GM18870 (cell line): ENCODE results near the gene PAPPA.

Experiments
- ATAC-seq: cut with Tn5 transposase; IDR thresholded peaks from one replicate; pipeline ENCODE4 v1.9.1; 2021; ENCODE audit warnings: moderate library complexity; ENCODE audit not compliant: unreplicated experiment

The PAPPA gene

DNA sequence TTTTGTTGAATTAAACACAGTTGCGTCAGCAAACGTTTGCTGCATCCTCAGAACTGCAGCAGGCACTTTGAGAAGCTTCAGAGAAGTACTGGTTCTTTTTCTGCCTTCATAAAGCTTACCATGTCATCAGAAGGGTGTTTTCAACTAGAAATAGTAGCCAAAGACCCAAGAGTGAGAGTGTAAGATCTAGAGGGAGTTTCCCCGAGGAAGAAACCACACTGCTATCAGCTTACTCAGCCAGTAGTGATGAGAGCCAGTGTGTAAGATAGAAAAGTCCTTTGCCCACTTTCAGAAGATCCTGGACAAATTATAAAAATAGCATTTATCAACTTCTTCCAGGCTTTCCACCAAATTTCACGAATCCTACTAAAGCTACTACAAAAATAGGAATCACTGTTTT, 154.5 kb downstream of the PAPPA start:
- no peak for ATAC-seq

DNA sequence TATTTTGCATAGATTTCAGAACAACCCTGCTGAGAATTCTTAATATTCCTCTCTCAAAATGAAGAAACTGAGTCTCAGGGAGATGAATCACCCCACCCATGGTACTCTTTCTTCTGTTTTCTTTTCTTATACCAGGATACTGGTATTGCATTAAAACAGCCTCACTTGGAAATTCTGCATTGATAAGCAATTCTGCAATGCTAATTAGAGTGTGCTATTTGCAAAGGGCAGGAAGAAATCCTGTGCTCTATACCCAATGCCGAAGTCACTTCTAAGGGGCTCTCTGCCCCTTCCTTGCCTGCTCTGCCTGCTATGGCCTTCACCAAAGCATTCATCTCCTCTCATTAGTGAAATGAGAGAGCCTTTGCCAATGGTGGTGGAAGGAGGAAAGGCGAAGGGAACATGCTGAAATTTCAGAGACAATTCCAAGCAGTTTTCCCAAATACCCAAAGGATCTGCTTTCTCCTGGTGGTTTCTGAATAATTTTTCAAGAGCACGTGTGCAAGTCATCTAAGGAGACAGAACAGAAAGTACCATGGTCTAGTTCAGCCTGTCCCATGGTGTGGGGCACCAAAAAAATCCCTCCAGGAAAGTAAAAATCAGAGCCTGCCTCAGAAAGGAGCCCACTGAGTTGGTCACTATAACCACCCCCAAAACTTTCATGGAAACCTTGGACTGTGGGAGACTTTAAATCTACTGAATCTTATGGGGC, 156.5 kb downstream of the PAPPA start:
- no peak for ATAC-seq

DNA sequence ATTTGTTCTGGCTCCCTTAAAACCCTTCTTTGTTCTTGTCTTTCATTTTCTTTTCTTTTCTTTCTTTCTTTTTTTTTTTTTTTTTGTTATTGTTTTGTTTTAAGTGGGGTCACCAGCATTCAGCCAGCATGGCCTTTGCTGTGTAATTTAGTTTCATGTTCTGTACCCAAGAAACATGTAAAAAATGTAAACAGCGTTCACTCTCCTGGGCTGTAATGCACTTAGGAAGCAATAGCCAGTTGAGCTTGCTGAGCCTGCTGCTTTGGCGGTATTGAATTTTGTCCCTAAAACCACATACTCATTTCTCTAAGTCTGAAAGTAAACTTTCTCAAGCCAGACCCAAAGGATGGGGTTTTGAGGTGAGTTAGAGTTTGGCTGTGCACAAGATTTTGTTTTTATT, 158.6 kb downstream of the PAPPA start:
- ATAC-seq: no peak

DNA sequence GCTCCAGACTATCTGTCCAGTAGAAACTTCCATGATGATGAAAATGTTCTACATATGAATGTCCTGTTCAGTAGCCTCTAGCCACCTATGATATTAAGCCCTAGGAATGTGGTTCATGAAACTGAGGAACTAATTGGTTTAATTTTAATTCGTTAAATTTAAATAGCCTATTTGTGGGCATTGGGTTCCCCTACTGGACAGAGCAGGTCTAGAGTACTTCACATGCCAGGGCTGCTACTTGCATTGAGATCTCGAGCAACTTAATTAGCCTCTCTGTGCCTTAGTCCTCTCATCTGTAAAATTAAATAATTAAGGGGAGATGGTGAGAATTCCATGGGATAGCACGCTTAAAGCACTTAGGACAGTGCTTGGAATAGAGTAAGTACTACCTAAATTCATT, 160.0 kb downstream of the PAPPA start:
- ATAC-seq: no peak

DNA sequence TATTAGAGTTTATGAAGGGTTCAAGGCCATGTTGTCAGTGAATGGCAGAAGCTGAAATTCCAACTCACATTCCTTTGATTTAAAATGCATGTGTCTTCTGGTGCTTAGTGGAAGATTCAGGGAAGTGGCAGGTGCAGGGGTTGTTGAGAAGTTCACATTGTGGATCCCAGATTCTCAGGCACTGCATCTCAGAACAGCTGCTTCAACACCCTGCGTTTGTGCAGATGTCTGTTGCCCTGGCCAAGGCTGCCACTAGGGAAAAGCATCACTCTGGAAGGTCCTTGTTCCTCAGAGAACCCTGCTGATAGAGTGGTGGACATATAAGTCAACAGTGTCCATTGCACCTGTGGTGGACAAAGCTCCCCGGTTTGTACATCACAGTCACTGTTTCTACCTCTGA, 162.7 kb downstream of the PAPPA start:
- ATAC-seq: no peak

DNA sequence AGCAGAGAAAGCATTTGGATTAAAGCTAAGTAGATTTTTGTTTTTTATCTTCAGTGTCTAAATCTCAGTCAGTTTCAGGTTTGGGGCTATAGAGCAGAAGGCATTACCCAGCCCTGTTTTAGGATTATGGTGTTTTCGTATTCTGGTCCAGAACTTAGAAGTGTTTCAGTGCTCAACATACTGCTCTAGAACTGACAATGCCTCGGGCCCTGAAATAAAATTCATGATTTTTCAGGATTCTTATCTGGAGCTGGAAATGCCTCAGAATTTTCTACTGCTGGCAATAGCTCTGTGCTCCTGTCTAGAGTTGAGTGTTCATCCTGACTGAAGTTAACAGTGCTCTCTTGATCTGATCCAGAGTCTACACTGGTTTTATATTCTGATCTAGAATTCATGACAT, 163.9 kb downstream of the PAPPA start:
- ATAC-seq: no peak

DNA sequence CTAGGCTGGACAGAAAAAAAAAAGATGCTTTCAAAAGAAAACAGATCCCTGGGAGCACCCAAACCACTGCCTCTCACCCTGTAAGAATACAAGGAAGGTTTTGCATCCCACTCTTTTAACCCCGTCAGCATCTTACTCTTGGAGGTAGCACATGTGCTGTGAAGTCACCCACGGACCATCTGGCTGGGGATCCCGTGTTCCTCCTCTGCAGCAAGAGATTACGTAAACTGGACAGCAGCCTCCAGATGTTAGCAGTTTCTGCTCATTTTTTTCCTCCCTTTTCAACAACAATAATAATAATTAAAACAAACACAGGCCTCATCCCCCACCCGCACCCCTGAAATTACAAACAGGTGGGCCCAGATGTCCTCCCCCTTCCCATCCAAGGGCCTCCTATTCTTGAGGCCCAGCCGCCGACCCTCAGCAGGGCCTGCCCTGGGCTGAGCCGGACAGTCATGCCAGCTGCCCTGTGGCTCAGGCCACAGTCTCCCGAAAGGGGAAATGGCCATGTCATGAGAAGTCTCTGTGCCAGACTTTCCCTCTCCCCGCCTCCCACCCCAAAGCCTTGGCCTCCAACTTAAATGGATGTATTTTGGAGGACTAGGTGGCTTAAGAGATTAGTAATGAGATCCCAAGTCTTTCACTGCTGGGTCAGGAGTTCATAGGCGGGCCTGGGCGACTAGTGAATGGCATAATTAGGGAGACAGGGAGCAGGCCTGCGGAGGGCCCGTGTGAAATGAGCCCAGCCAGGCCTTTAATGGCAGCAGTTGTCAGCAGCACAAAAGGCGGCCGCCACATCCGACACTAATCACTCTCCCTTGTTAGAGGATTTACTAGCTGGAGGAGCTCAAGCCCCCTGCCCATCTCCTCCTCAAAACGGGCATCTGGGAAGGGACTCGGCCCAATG, 165.1 kb downstream of the PAPPA start:
- ATAC-seq: no peak

DNA sequence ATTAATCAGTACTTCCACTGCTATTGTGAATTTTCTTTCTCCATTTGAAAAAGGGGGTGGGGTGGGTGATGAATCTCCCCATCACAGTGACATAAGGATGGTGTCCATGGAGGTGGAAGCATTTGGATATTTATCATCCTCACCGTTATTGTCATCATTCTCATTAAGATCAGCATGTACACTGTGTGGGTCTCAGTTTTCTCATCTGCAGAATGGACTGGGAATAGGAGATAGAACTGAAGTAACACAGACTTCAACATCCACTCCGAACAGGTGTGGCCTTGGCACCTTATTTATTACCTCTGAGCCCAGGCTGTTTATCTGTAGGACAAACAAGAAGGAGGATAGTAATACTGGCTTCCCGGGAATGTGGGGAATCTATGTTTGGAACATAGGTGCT, 165.9 kb downstream of the PAPPA start:
- no peak for ATAC-seq

DNA sequence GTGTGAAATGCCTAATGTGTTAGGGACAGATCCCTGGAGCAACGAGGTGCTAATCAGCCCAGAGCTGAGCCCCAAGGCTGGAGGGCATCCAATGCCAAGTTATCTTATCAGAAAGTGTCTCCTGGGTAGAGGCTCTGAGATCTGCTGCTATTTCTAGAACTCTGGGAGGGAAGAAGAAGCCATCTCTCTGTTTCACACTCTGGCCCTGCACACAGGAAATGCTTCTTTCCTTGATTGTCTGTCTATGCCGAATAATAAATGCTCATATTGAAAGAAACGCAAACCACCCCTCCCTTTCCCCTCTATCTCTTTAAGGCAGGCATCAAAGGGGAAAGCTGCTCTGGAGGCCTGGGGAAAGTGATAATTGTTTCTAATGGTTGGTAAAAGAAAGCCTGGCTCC, 166.7 kb downstream of the PAPPA start:
- ATAC-seq: no peak

DNA sequence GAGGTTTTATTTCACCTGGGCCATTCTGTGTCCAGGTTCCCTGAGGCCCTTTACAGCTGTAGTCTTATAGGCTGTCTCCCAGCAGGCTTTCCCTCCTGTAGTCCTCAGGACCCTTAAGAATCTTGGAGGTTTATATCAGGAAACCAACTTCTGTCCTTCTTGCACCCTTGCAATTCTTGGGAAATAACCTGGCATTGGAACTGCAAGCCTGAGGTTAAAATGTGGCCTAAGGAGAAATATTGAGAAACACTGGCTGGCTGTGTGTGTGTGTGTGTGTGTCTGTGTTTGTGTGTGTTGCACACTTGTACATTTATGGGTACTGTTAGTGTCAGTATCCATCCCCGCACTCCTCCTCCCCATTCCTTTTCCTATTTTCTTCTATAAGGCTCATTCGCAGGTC, 168.9 kb downstream of the PAPPA start:
- no peak for ATAC-seq

DNA sequence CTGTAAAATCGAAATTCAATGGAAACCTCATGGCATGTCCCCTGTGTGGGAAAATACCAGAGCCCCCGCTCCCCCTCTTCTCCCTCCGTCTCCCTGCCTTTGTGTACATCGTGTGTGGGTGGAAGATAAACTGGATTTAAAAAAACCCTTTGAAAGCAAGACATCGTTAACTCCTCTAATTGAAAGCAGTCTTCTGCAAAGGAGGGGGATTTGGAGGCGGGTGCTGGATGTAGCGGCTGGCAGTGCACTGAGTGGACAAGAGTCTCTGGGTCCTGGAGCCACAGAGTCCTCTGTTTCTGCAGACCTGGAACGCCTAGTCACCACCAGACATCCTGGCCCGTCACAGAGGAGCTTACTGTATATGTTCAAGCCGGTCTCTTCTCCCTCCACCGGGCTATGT, 169.4 kb downstream of the PAPPA start:
- no peak for ATAC-seq

DNA sequence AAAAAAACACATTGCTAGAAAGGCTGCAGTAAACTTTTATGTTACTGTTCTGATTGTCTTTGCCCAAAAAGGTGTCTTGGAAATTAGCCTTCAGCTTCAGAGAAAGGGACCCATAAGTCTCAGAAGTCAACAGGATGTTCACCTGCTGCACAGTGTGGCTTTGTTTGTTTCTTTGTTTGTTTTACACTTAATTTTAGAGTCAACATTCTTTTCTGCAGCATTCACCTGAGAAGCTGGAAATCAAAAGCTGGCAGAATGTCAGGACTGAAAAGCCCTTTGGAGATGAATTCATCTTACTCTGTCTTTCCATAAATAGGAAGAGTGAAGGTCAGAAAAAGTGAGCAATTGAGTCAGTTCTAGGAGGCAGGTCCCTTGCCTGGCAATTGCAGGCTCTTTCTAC, 170.0 kb downstream of the PAPPA start:
- no peak for ATAC-seq

DNA sequence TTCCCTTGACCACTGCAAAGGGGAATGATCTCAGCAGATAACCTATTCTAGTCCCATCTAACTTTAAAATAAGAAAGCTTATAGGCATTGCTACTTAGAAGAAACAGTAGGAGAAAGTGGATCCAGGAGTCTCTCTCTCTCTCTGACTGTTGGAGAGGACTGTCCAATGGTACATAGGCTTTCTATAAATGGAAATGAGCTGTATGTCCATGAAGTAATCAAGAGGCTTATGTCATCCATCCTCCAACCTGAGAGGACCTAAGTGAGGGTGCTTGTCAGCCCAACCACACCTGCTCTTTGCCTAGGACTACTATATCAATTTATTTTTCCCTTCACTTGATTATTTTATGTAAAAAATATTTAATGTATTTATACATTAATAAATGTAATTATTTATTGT, 172.3 kb downstream of the PAPPA start:
- ATAC-seq: no peak

DNA sequence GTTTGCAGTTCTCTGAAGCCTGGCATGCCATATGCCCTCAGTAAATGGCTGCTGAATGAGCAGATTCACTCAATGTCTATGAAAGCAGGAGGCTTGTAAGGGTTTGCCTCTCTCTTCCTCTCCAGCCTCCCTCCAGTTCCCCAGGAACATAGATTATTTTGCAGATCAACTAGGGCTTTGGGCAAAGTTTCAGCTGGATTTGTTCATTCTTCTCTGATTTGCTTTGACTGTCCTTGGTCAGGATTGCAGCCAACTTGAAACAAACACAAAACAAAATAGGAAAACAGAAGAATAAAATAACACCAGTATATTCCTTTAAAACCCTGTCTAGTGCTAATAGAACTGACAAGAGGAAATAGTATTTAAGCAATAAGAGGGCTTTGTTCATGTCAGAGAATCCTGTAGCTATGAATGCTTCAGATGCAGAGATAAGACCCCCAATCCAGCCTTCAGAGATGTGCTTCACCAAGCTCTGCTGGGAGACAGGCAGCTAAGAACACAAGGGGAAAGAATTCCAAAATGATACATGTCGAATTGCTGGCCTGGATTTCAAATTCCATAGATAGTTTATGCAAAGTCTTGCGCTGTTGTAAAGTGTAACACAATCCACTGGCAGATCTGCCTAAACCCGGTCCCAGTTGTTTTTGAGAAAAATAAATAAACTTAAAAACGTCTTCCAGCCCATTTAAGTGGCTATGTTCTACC, 174.3 kb downstream of the PAPPA start:
- ATAC-seq: no peak

DNA sequence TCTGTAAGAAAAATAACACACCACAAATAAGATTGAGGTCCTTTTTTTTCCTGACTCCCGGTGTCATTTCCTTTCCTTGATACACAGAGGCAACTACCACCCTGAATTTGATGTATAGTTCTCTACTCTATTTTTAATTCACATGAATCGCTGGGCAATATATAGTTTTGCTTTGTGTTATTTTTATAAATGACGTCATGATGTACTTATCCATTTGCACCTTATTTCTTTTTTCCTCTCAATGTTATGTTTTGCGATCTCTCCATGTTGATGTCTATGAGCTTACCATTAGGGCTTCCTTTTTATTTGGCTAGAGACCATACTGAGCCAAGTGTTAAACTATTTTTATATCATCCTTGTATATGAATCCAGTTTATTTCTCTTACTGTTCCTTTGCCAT, 175.9 kb downstream of the PAPPA start:
- ATAC-seq: no peak

DNA sequence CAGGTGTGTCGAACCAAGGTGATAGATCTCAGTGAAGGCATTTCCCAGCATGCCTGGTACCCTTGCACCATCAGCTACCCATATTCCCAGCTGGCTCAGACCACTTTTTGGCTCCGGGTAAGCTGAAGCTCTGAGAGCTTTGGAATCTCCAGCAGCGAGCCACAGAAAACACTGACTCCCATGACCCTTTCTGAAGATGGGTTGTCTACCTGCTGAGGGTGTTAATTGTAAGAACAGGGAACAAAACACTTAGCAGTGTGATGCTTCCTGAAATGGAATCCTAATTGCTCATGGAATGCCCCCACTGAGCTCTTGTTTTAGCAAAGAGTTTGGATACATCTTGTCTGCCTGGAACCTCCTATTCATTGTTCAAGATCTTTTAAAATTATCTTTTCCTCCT, 177.7 kb downstream of the PAPPA start:
- ATAC-seq: no peak

DNA sequence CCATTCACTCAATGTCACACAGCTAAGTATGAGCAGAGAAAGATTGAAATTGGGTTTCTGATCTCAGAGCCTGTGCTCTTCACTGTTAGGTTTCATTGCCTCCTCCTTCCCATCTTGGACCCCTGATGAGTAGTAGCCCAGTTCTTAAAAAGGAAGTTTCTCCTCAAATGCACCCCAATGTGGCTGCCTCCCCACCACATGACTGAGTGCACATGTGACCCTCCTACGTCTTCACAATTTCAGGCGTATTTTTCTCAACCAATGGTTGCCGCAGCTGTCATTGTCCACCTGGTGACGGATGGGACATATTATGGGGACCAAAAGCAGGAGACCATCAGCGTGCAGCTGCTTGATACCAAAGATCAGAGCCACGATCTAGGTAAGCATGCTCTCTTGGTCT, 178.5 kb downstream of the PAPPA start:
- ATAC-seq: no peak

DNA sequence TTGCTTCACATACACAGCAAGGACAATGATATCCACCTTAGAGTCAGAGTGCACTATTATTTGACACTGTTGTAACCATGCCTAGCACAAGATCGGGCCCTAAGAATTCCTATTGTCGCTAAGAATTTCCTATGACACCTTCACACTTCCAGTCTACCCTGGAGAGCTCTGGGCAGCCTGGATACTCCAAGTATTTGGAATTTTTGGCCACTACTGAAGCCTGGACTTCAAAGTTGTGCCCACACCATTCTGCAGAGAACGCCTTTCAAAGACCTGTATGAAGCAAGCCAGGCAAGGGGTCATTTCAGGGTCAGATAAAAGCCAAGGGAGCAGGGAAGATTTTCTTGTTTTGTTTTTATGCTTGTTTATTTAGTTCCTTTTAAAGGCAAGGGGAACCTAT, 179.7 kb downstream of the PAPPA start:
- no peak for ATAC-seq

DNA sequence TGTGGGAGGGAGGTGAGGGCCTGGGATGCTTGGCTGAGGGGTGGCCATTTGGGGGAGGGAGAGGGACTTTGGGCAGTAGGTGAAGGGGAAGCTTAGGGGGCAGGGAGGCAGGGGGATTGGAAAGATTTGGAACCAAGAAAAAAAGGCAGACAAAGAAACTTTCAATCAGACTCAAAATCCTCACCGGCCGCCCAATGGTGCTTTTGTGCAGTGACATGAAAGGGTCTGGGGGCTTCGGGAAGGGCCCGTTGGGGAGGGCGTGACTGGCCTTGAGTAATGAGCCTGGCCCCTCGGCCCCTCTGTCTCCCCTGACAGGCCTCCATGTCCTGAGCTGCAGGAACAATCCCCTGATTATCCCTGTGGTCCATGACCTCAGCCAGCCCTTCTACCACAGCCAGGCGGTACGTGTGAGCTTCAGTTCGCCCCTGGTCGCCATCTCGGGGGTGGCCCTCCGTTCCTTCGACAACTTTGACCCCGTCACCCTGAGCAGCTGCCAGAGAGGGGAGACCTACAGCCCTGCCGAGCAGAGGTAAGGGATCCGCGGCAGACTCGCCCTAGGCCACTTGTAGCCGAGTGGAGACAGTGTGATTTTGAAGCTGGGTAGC, 181.1 kb downstream of the PAPPA start:
- ATAC-seq: no peak

DNA sequence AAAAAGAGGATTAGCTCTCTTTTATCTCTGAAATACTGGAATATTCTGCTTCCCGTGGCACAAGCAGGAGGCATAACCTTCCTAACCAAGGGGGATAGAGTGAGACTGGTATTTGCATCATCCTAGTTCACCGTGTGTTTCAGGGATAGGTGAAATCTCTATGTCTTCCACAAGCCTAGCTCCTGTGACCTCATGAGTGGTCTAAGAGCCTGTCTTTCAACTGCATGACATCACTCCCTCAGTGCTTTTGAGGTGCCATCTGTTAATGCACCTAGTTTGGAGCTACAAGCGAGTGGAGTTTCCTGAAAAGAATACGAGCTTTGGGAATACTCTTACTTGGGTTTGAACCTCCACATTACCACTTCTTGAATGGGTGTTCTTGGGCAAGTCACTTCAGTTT, 181.8 kb downstream of the PAPPA start:
- ATAC-seq: no peak

DNA sequence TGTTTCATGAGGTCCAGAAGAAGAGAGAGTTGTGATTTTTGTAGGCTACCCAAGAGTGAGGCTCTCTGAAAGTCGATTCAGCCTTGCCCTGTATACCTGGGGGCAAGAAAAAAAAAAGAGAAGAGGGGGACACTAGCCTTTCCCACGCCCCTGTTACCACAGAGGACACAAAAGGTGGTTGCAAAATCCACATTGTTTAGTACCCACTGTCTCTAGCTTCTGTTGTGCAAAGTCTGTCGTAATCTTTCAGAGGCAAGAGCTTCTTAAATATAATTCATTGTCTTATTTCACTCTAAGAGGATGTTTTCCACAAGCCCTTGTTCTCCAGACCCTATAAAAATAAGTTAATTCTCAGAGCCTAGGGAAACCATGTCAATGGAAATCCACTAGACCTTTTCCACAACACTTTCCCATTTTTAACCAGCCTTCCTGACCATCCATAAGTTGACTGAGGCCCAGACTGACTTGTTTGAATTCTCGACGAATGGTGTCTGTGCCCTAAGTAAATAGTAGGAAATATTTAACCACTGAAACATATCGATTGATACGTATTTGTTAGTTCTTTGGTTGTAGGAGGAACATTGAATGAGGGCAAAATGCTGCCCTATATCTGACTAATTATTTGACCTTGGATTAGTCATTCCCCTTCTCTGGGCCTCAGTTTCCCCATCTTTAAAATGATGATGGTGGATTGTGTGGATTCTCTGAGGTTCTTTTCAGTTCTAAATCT, 182.7 kb downstream of the PAPPA start:
- ATAC-seq: no peak
